ENCODE measurements around the gene OR3A2. TPM values are rescaled to one million over a fixed set of nuclear protein-coding genes. Genes with fewer than 3 reads are reported as not detected.
"Not testable (repeated sequence)": the region's sequence is repeated elsewhere in the genome, so short reads cannot be mapped to it uniquely, and the experiment has no call there.

The OR3A2 gene
- total RNA-seq, 2 donors from 2014 or later: not detected

GRCh38 chr17:3298260-3298659, 87.8 kb downstream of the OR3A2 start, which contains the start of gene OR3A1:
OR3A1 (minus strand) TSS chr17:3298360; CDS start chr17:3292582, 5,778 bp downstream.
- DNase-seq (ENCODE audit: low spot score): no peak
- intact Hi-C loops (cut with DNase I): no loop called here

- no peak for DNase-seq (ENCODE audit: low spot score)
- intact Hi-C loops (cut with DNase I): no loop called here
Measured at GRCh38 chr17:3295632-3296031, 90.5 kb downstream of the OR3A2 start.

GRCh38 chr17:3293548-3293947, 92.6 kb downstream of the OR3A2 start:
- DNase-seq (ENCODE audit: low spot score); intact Hi-C loops (cut with DNase I): not testable (repeated sequence)

- no peak for DNase-seq (ENCODE audit: low spot score)
- intact Hi-C loops (cut with DNase I): no loop called here
Measured at GRCh38 chr17:3282901-3283300, 103.2 kb downstream of the OR3A2 start.

GRCh38 chr17:3276126-3276525, 110.0 kb downstream of the OR3A2 start:
- DNase-seq (ENCODE audit: low spot score): no peak
- intact Hi-C loops (cut with DNase I): no loop called here

GRCh38 chr17:3271072-3271848, 114.8 kb downstream of the OR3A2 start:
- DNase-seq (ENCODE audit: low spot score): no peak
- intact Hi-C loops (cut with DNase I): no loop called here

GRCh38 chr17:3260600-3260999, 125.5 kb downstream of the OR3A2 start:
- DNase-seq (ENCODE audit: low spot score): no peak
- intact Hi-C loops (cut with DNase I): no loop called here

GRCh38 chr17:3260163-3260562, 125.9 kb downstream of the OR3A2 start:
- intact Hi-C loops (cut with DNase I): no loop called here
- no peak for DNase-seq (ENCODE audit: low spot score)

- no peak for DNase-seq (ENCODE audit: low spot score)
- intact Hi-C loops (cut with DNase I): no loop called here
Measured at GRCh38 chr17:3256575-3256974, 129.5 kb downstream of the OR3A2 start.

GRCh38 chr17:3249013-3249412, 137.1 kb downstream of the OR3A2 start:
- intact Hi-C loops (cut with DNase I); DNase-seq (ENCODE audit: low spot score): not testable (repeated sequence)

GRCh38 chr17:3244841-3245240, 141.3 kb downstream of the OR3A2 start:
- intact Hi-C loops (cut with DNase I); DNase-seq (ENCODE audit: low spot score): not testable (repeated sequence)

- DNase-seq (ENCODE audit: low spot score); intact Hi-C loops (cut with DNase I): not testable (repeated sequence)
Measured at GRCh38 chr17:3241044-3241443, 145.1 kb downstream of the OR3A2 start.

- intact Hi-C loops (cut with DNase I); DNase-seq (ENCODE audit: low spot score): not testable (repeated sequence)
Measured at GRCh38 chr17:3238685-3239084, 147.4 kb downstream of the OR3A2 start.

GRCh38 chr17:3232300-3232699, 153.8 kb downstream of the OR3A2 start:
- DNase-seq (ENCODE audit: low spot score): peak; percentile 54
- intact Hi-C loops (cut with DNase I): not testable (repeated sequence)

Other genes starting within 250 kb of the OR3A2 start
- not detected for gene OR1A2, start 188.8 kb downstream of the OR3A2 start, total RNA-seq
- not detected for gene OR1A1, start 178.6 kb downstream of the OR3A2 start, total RNA-seq
- gene OR3A1, start 87.9 kb downstream of the OR3A2 start, total RNA-seq: not detected
- gene OR1E1, start 12.1 kb upstream of the OR3A2 start, total RNA-seq: not detected
- gene OR3A3, start 25.1 kb upstream of the OR3A2 start, total RNA-seq: not detected
- gene OR1E2, start 47.5 kb upstream of the OR3A2 start, total RNA-seq: not detected
- gene SPATA22, start 85.5 kb upstream of the OR3A2 start, total RNA-seq: under 1 TPM; 0.24 to 0.28 TPM
- gene ASPA, start 89.7 kb upstream of the OR3A2 start, total RNA-seq: 1 to 10 TPM; 7.8 to 9.7 TPM
- 1 to 10 TPM; 1.5 to 2.7 TPM for gene TRPV3, start 171.5 kb upstream of the OR3A2 start, total RNA-seq
- 1 to 10 TPM; 3.6 to 5.9 TPM for gene TRPV1, start 223.1 kb upstream of the OR3A2 start, total RNA-seq
- 10 to 100 TPM in 1 of 2 donors, 1 to 10 TPM in 1; 6.1 to 13.3 TPM for gene SHPK, start 249.9 kb upstream of the OR3A2 start, total RNA-seq